C4-2B (cell line): Measurements from ENCODE around the gene NPAS4.
A peak's percentile ranks its signal among the peaks of the same experiment; 100 is the strongest.
"Not testable (repeated sequence)": the region's sequence is repeated elsewhere in the genome, so short reads cannot be mapped to it uniquely, and the experiment has no call there.

Source experiments
- H3K27ac ChIP-seq: fragments of 450-650 bp; 2 replicates; pipeline ENCODE4 v1.5.1; 2017
- CTCF ChIP-seq: fragments of 450-650 bp; conservative IDR thresholded peaks from 2 replicates; pipeline ENCODE4 v1.5.1; 2017; ENCODE audit warnings: mild to moderate bottlenecking
- ZFX ChIP-seq: fragments of 450-650 bp; IDR thresholded peaks from 2 replicates; pipeline ENCODE4 v1.6.1; 2017

NPAS4 gene

DNA sequence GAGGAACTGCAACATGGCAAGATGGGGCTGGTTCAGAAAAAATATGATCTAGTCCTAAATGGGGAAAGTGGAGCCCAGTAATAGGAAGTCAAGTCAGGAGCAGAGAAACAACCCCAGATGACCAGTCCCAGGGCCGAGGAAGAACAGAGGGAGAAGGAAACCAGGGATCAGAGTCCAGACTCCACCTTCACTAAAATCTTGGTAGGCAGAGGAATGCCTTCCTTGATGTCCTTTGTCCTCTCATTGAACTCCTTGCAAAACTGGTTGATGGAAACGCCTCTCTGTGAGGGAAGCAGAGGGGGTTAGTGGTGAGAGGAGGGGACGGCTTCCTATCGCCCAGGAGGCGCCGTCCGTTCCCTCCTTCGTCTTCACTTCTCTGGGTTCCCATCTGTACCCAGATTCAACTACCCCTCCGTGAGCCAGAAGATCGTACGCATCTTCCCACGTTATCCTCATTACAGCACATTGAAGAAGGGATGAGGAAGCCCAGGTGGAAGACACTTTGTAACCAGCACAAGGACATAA, 17.2 kb downstream of the NPAS4 start:
- TF ChIP-seq ZFX, result no peak
- TF ChIP-seq CTCF, result no peak
- peak overlapping the region; percentile 88 for H3K27ac ChIP-seq

DNA sequence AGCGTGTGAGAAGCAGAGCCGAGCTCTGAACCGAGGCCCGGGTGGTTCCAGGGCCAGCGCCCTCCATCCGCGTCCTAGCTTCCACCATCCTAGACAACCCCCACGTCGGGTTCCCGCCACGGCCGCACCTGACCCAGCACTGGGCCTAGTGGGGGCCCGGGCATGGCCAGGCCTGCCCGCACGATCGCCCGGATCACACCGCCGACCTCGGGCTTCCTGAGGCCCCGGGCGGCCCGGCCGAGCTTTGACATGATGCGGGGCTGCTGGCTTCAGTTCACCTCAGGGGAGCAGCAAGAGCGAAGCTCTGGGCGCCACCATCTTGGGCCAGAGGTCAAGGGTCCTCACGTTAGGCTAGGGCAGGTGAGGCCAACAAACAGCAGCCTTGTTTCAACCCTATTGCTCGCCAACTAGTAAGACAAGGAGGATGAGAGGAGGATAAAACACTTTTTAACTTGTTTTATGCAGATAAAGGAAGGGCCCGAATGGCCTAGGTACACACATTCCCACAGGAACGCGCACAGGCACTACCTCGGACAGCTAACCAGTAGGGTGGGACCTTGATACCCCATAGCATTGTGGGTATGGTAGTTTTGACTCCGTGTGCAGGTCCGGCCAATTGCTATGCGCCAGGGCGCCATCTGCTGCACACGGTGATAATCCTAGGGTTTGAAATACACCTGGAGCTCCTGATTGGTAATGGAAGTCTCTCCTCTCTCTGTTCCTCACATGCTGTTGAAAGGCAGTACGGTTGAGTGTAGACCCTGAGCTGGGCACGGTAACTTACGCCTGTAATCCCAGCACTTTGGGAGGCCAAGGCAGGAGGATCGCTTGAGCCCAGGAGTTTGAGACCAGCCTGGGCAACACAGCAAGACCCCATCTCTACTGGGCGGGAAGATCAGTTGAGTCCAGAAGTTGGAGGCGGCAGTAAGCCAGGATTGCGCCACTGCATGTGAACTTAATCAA, 17.9 kb downstream of the NPAS4 start, which contains the start of gene MRPL11:
MRPL11 (minus strand) TSS at position 345 of the 963 bp plus-strand sequence; CDS start at position 251, 94 bp downstream.
- peak within 1 kb of the TSS; percentile 88 for H3K27ac ChIP-seq
- TF ChIP-seq ZFX (peak; percentile 94), CTCF (peak; percentile 93)

- not testable (repeated sequence) for H3K27ac ChIP-seq
Observed at GRCh38 chr11:66440101-66440939, 19.5 kb downstream of the NPAS4 start.

- not testable (repeated sequence) for H3K27ac ChIP-seq
Observed at GRCh38 chr11:66440940-66441282, 20.1 kb downstream of the NPAS4 start.

DNA sequence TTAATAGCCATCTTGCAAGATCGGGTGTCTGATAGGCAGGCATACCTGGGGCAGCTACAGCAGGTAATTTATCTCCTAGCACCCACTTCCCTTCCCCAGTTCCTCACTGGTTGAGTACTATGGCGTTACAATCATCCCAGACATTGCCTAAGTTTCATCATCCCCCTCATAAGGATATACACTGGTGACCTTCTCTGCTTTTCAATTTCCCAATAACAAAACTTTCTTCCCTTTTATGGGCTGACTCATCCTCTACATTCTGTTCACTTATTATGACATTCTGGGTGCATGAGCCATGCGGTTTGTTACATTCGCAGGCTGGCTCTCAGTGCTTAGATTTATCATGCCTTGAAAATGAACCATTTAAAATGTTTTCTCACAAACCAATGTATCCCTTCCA, 22.8 kb downstream of the NPAS4 start:
- no peak overlapping the region for H3K27ac ChIP-seq

DNA sequence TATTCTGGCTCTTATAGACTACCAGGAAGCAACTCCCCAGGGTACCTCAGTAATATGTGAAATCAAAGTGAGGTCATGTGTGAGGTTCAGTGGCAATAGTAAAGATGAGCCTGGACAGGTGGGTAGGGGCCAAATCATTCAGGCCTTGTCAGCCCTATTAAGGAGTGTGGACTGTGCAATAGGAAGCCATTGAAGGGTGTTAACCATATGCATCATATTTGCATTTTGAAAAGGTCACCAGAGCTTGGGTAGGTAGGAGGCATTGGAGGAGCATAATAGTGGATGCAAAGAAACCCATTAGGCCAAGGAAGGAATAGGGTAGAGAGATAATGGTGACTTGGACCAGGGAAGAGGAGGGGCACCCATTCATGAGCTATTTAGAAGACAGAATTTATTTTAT, 26.2 kb downstream of the NPAS4 start:
- no peak overlapping the region for H3K27ac ChIP-seq
- no peak for TF ChIP-seq CTCF
- TF ChIP-seq ZFX, result no peak

More for the DNA sequence above, 22.8 kb downstream of the NPAS4 start:
- TF ChIP-seq CTCF, result no peak
- no peak for TF ChIP-seq ZFX

DNA sequence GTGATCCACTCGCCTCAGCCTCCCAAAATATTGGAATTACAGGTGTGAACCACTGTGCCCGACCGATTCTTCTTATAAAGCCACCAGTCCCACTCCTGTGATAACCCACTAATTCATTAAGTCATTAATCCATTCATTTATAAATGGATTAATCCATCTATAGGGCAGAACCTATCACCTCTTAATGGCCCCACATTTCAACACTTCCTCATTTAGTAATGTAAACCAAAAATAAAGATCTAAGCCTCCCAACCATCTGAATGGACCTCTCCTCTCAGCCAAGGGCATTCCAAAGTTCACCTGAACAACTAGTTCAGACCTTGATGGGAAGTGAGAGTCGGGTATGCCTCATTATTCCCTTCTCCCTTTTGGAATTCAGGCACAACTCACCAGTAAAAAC, 27.7 kb downstream of the NPAS4 start:
- no peak for TF ChIP-seq CTCF
- no peak for TF ChIP-seq ZFX

GRCh38 chr11:66450560-66450959, 29.7 kb downstream of the NPAS4 start:
- TF ChIP-seq CTCF (no peak), ZFX (no peak)

More for the DNA sequence above, 27.7 kb downstream of the NPAS4 start:
- no peak overlapping the region for H3K27ac ChIP-seq

More at GRCh38 chr11:66450560-66450959, 29.7 kb downstream of the NPAS4 start:
- no peak overlapping the region for H3K27ac ChIP-seq
